SKM-1 treated with dmso at 0.1 percent for 144 hours (cell line): ENCODE results near the gene HSD17B7.

Experiments
- DNase-seq: peaks from one replicate; lab custom pipeline; 2025; ENCODE audit not compliant: unreplicated experiment; lab: John Stamatoyannopoulos, UW

HSD17B7 gene

DNA sequence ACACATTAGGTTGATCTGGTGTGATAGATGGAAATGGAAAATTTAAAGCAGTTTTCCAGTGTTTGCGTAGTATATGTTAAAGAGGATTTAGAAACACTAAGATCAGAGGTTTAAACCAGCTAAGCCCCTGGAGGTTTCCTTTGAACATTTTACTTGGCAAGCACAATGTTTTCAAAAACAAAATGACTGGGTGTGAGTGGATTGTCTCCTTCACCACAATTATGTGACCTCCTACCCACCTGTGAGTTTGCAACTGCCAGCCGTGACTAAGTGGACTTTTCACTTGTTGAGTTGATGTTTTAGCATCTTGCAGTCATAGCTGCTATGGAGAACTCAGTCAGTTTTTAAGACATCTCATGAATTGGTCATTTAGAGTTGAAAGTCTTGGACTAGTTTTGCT is 65.8 kb downstream of the HSD17B7 start:
- no peak for DNase-seq

DNA sequence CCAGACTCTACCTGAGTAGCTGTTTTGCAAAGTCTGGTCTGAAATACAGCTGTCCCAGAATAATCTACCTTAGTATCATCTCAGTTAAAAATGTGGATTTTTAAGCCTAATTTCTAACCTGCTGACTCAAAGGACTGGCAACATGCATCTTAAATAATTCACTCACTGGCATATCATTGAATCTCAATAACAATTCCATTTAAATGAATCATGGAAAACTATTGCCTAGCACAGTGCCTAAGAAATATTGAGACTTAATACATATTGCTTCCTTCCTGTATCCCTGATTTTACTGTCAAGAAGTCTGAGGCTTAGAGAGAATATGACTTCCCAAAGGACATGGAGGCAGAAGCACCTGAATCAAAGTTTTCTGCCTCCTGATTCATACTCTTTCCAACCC is 67.3 kb downstream of the HSD17B7 start:
- DNase-seq = no peak

DNA sequence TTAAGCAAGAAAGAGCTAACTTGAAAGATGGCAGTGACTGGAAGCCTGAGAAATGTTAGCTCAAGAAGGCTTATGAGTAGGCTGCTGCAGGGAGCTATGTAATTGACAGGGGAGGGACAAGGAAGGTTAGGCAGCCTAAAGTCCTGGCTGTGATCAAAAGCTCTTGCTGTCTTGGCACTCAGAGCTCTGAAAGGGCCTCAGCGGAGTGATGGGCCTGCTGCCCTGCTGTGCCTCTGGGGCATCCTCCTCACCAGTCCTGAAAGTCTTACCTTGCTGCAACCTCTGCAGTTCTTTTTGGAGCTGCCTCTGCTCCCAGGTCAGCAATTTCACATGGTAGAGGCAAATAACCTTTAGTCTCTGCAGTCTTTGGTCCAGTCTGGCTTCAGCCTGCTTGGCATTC is 68.7 kb downstream of the HSD17B7 start:
- no peak for DNase-seq

DNA sequence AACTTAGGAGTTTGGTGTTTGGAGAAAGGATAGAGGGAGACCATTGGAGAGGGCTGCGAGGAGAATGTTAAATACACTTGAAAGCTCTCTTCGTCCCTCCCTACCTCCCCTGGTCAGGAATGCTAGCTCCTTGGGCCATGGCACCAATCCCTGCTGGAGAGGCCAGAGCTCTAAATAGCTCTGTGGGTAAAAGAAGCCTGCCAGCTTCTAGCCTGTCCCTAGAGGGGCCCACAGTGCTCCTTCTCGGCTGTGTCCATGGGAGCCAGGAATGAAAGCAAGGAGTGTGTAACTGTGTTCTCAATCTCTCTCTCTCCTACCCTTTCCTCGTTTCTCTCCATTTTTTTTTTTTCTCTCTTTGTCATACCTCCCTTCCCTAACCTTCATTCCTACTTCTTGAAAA is 70.6 kb downstream of the HSD17B7 start, which contains the start of gene CCDC190:
TSS of gene CCDC190 (minus strand) at position 75 of the 400 bp plus-strand sequence. CDS start 1,529 bp downstream, outside the sequence.
- no peak for DNase-seq

DNA sequence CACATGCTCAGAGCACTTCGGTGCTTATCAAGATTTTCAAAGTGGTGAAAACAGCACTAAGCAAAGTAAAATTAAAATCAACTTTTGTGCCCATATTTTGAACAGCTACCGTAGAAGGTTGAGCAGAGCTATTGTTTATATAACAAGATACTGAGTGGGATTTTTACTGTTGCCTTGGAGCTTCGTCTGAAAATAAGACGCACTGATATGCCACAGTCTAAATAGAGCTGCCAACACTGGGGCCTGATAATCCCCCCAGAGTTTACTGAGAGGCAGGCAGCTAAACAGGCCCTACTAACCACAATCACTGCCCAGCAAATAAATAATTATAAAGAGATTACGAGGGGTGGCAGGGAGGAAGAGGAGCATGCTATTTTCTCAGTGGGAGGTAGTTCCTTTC is 71.1 kb downstream of the HSD17B7 start:
- DNase-seq = no peak
